IMR-90 (cell line): ENCODE data around the gene MAN1A2. TPM values are rescaled to one million over a fixed set of nuclear protein-coding genes. Genes with fewer than 3 reads are reported as not detected.

Experiments used
- ATAC-seq: fragments of 200-7000 bp; cut with Tn5 transposase; 2 replicates; pipeline ENCODE4 v1.9.1; 2020; ENCODE audit warnings: low read depth, mild to moderate bottlenecking, moderate library complexity
- BruUV-seq: library from RNA; stranded (reverse); fragments of 400-500 nt; replicated peaks from 2 replicates; lab custom pipeline; 2021; lab: Mats Ljungman, UMichigan
- CTCF ChIA-PET: fragments of 300-600 bp; formaldehyde crosslinking; extraction: SDS; loops from one replicate; lab custom pipeline; 2021; ENCODE audit warnings: antibody characterized with exemption; lab: Yijun Ruan, JAX
- POLR2A ChIA-PET: fragments of 300-600 bp; sonication (Branson Sonifier 250); formaldehyde crosslinking; loops from one replicate; lab custom pipeline; 2022; ENCODE audit warnings: antibody characterized with exemption; ENCODE audit not compliant: unreplicated experiment; lab: Charles Lee
- DNase-seq: peaks from one replicate; pipeline ENCODE4 v3.0.0; 2013
- H2AFZ ChIP-seq: replicated peaks from 2 replicates; pipeline ENCODE3; 2013; ENCODE audit warnings: low read length, mild to moderate bottlenecking; ENCODE audit not compliant: poor library complexity
- H2AK5ac ChIP-seq: 2 replicates; pipeline ENCODE4 v1.6.1; 2013; ENCODE audit warnings: low read depth, low read length, inconsistent platforms
- H2AK9ac ChIP-seq: replicated peaks from 2 replicates; pipeline ENCODE3; 2013; ENCODE audit warnings: mild to moderate bottlenecking, low read depth, low read length, moderate library complexity; ENCODE audit not compliant: poor library complexity
- H2BK120ac ChIP-seq: 2 replicates; pipeline ENCODE4 v1.6.1; 2013; ENCODE audit warnings: low read depth, low read length, inconsistent platforms
- H2BK15ac ChIP-seq: 3 replicates; pipeline ENCODE4 v1.6.1; 2013; ENCODE audit warnings: low read depth, low read length, inconsistent platforms
- H2BK20ac ChIP-seq: 2 replicates; pipeline ENCODE4 v1.6.1; 2013; ENCODE audit warnings: low read depth, mild to moderate bottlenecking, inconsistent platforms, low read length, moderate library complexity
- H2BK5ac ChIP-seq: 2 replicates; pipeline ENCODE4 v1.6.1; 2013; ENCODE audit warnings: mild to moderate bottlenecking, low read depth, low read length, inconsistent platforms; ENCODE audit not compliant: poor library complexity, severe bottlenecking
- H3K14ac ChIP-seq: replicated peaks from 2 replicates; pipeline ENCODE4 v1.6.1; 2013; ENCODE audit warnings: low read depth, low read length, inconsistent platforms
- H3K18ac ChIP-seq: 2 replicates; pipeline ENCODE4 v1.6.1; 2013; ENCODE audit warnings: low read depth, low read length, control low read depth
- H3K23ac ChIP-seq: 2 replicates; pipeline ENCODE4 v1.6.1; 2013; ENCODE audit warnings: low read depth, low read length, inconsistent platforms
- H3K27ac ChIP-seq: 2 replicates; pipeline ENCODE4 v1.5.1; 2013; ENCODE audit warnings: mild to moderate bottlenecking, control low read depth, low read length; ENCODE audit not compliant: insufficient read depth
- H3K27me3 ChIP-seq: 2 replicates; pipeline ENCODE4 v1.6.1; 2013; ENCODE audit warnings: low read length; ENCODE audit not compliant: control insufficient read depth, insufficient read depth
- H3K36me3 ChIP-seq: 2 replicates; pipeline ENCODE4 v1.6.1; 2013; ENCODE audit warnings: low read length, mixed read lengths; ENCODE audit not compliant: control insufficient read depth, insufficient read depth
- H3K4ac ChIP-seq: 2 replicates; pipeline ENCODE4 v1.6.1; 2013; ENCODE audit warnings: low read depth, low read length, inconsistent platforms
- H3K4me1 ChIP-seq: 2 replicates; pipeline ENCODE4 v1.6.1; 2013; ENCODE audit warnings: low read length, mixed read lengths; ENCODE audit not compliant: control insufficient read depth, insufficient read depth
- H3K4me2 ChIP-seq: 2 replicates; pipeline ENCODE4 v1.6.1; 2013; ENCODE audit warnings: low read depth, mild to moderate bottlenecking, control low read depth, low read length, moderate library complexity
- H3K4me3 ChIP-seq: 2 replicates; pipeline ENCODE4 v1.5.1; 2013; ENCODE audit warnings: low read depth, mild to moderate bottlenecking, control low read depth, low read length, moderate library complexity; ENCODE audit not compliant: insufficient read depth
- H3K56ac ChIP-seq: 2 replicates; pipeline ENCODE4 v1.6.1; 2013; ENCODE audit warnings: low read length, inconsistent platforms; ENCODE audit not compliant: insufficient read depth; ENCODE audit errors: extremely low read depth
- H3K79me1 ChIP-seq, 2 experiments: 2 replicates each; pipeline ENCODE4 v1.6.1; 2013; ENCODE audit warnings: low read length in 2 of 2, inconsistent platforms in 1 of 2, low read depth in 1 of 2
- H3K9ac ChIP-seq: 2 replicates; pipeline ENCODE4 v1.6.1; 2013; ENCODE audit warnings: low read depth, low read length, control low read depth
- H3K9me1 ChIP-seq: 2 replicates; pipeline ENCODE4 v1.6.1; 2013; ENCODE audit warnings: low read length, inconsistent platforms; ENCODE audit not compliant: insufficient read depth
- H3K9me3 ChIP-seq: 2 replicates; pipeline ENCODE4 v1.6.1; 2013; ENCODE audit warnings: low read length; ENCODE audit not compliant: control insufficient read depth, insufficient read depth
- H4K20me1 ChIP-seq: 2 replicates; pipeline ENCODE4 v1.6.1; 2013; ENCODE audit warnings: low read length, inconsistent platforms; ENCODE audit not compliant: insufficient read depth
- H4K5ac ChIP-seq: 2 replicates; pipeline ENCODE4 v1.6.1; 2013; ENCODE audit warnings: mild to moderate bottlenecking, low read depth, low read length, control low read depth
- H4K8ac ChIP-seq, 2 experiments: 2 replicates each; pipeline ENCODE4 v1.6.1; 2013; ENCODE audit warnings: low read depth in 2 of 2, low read length in 2 of 2, control low read depth in 1 of 2, inconsistent platforms in 1 of 2
- H4K91ac ChIP-seq: 2 replicates; pipeline ENCODE4 v1.6.1; 2013; ENCODE audit warnings: low read depth, low read length, inconsistent platforms; ENCODE audit not compliant: insufficient read depth
- BHLHE40 ChIP-seq: fragments of 150-350 bp; IDR thresholded peaks from 2 replicates; pipeline ENCODE4 v1.6.1; 2016; ENCODE audit warnings: mild to moderate bottlenecking, low read depth, low read length
- CEBPB ChIP-seq: IDR thresholded peaks from 2 replicates; pipeline ENCODE4 v1.6.1; 2012; ENCODE audit warnings: low read depth, low read length, improper control_type of control experiment
- CHD1 ChIP-seq: IDR thresholded peaks from 2 replicates; pipeline ENCODE4 v1.6.1; 2012; ENCODE audit warnings: low read depth, low read length, improper control_type of control experiment
- CTCF ChIP-seq: conservative IDR thresholded peaks from 2 replicates; pipeline ENCODE4 v1.5.1; 2012; ENCODE audit warnings: mild to moderate bottlenecking, low read depth, low read length, improper control_type of control experiment
- ELK1 ChIP-seq: fragments of 150-350 bp; IDR thresholded peaks from 2 replicates; pipeline ENCODE4 v1.6.1; 2016; ENCODE audit warnings: low read depth, mild to moderate bottlenecking, low read length, moderate library complexity, borderline replicate concordance
- FOS ChIP-seq: fragments of 150-350 bp; IDR thresholded peaks from 2 replicates; pipeline ENCODE4 v1.6.1; 2016; ENCODE audit warnings: low read depth, low read length
- MAFK ChIP-seq: IDR thresholded peaks from 2 replicates; pipeline ENCODE4 v1.6.1; 2012; ENCODE audit warnings: low read depth, low read length, improper control_type of control experiment
- MAZ ChIP-seq: IDR thresholded peaks from 2 replicates; pipeline ENCODE4 v1.6.1; 2012; ENCODE audit warnings: low read depth, mild to moderate bottlenecking, low read length, improper control_type of control experiment, moderate library complexity, borderline replicate concordance
- MXI1 ChIP-seq: IDR thresholded peaks from 2 replicates; pipeline ENCODE4 v1.6.1; 2012; ENCODE audit warnings: low read depth, mild to moderate bottlenecking, low read length, moderate library complexity, borderline replicate concordance
- NFE2L2 ChIP-seq: fragments of 150-350 bp; IDR thresholded peaks from 2 replicates; pipeline ENCODE4 v1.6.1; 2016; ENCODE audit warnings: low read depth, mild to moderate bottlenecking, low read length
- POLR2A ChIP-seq: IDR thresholded peaks from 2 replicates; pipeline ENCODE4 v1.6.1; 2012; ENCODE audit warnings: mild to moderate bottlenecking, low read depth, low read length
- RAD21 ChIP-seq: IDR thresholded peaks from 2 replicates; pipeline ENCODE4 v1.6.1; 2012; ENCODE audit warnings: low read length, improper control_type of control experiment
- RCOR1 ChIP-seq: IDR thresholded peaks from 2 replicates; pipeline ENCODE4 v1.6.1; 2012; ENCODE audit warnings: mild to moderate bottlenecking, low read length, improper control_type of control experiment; ENCODE audit not compliant: insufficient replicate concordance
- RFX5 ChIP-seq: IDR thresholded peaks from 2 replicates; pipeline ENCODE4 v1.8.0; 2012; ENCODE audit warnings: low read depth, mild to moderate bottlenecking, low read length, moderate library complexity
- SMC3 ChIP-seq: fragments of 150-350 bp; IDR thresholded peaks from 2 replicates; pipeline ENCODE4 v1.6.1; 2016; ENCODE audit warnings: low read depth, mild to moderate bottlenecking, antibody characterized with exemption, low read length, moderate library complexity
- WGBS, 2 experiments: methylation state at CpG; one replicate each; pipeline versions ENCODE4 v1.1.5 to v1.1.7; 2013; ENCODE audit warnings: missing lambda C conversion rate in 2 of 2; ENCODE audit not compliant: insufficient read length in 1 of 2; ENCODE audit errors: extremely low coverage in 2 of 2; 5-methylcytosine and 5-hydroxymethylcytosine counted together
- dilution Hi-C: fragments of 300-500 bp; cut with HindIII; formaldehyde crosslinking; loops from one replicate; pipeline ENCODE4 v1.14.3; 2018; ENCODE audit warnings: low sequenced_read_pairs; ENCODE audit not compliant: unreplicated experiment
- in situ Hi-C: fragments of 300-500 bp; cut with MboI; formaldehyde crosslinking; loops from 3 replicates; pipeline ENCODE4 v1.14.3; 2019; ENCODE audit warnings: low sequenced_read_pairs, inconsistent platforms, mixed read lengths
- intact Hi-C: fragments of 100-400 bp; cut with micrococcal nuclease; formaldehyde crosslinking; loops from 2 replicates; pipeline ENCODE4 v1.10.0; 2022
- polyA plus RNA-seq, 3 experiments: library from polyadenylated mRNA; depleted of rRNA; stranded (reverse); fragments of >200 nt; gene quantifications; 2 replicates each; pipeline ENCODE4 v1.2.3, GENCODE V29; 2012; ENCODE audit warnings: low replicate concordance in 1 of 3
- total RNA-seq: library from RNA; depleted of rRNA; stranded (reverse); fragments of >200 nt; gene quantifications from 2 replicates; pipeline ENCODE4 v1.2.3, GENCODE V29; 2012

MAN1A2 gene
- total and polyA plus RNA-seq, 2 of the 4 experiments (the other 2 are of a cell fraction) = 12.4 to 29.4 TPM

- H4K91ac ChIP-seq = no peak overlapping the region
- no peaks in the 10 kb centered on the region for H3K79me1 ChIP-seq
- no peak overlapping the region for H2AK5ac ChIP-seq
- H3K27me3 ChIP-seq = peaks cover 14% of the 10 kb centered on the region
- 0 out of 2 replicates have a peak, but pooled peaks cover 3% of the 10 kb centered on the region for H3K9me1 ChIP-seq
- H4K8ac ChIP-seq = no peak overlapping the region
- H2AK9ac ChIP-seq = no peak overlapping the region
- no peak overlapping the region for H3K4me2 ChIP-seq
- in situ Hi-C loops = no loop called here
- H4K5ac ChIP-seq = no peak overlapping the region
- intact Hi-C loops = loop anchor here (10.0 kb wide), 3 partner anchors 126 to 576 kb away; no protein-coding TSS in a partner anchor
- TF ChIP-seq RCOR1 (no peak), MAZ (no peak), CTCF (no peak), POLR2A (no peak), RAD21 (no peak), RFX5 (no peak), SMC3 (no peak), MAFK (no peak), FOS (no peak), CEBPB (no peak), ELK1 (no peak), BHLHE40 (no peak), MXI1 (no peak), NFE2L2 (no peak), CHD1 (no peak)
- H3K18ac ChIP-seq = no peak overlapping the region
- DNase-seq (no peak), ATAC-seq (no peak)
- no peak overlapping the region for H3K27ac ChIP-seq
- no peak overlapping the region for H3K4me3 ChIP-seq
- dilution Hi-C loops = no loop called here
- H3K36me3 ChIP-seq = no peaks in the 10 kb centered on the region
- no peak overlapping the region for H3K4ac ChIP-seq
- BruUV-seq = no TSS peak
- H2BK20ac ChIP-seq = no peak overlapping the region
- no peak overlapping the region for H2BK15ac ChIP-seq
- no peak overlapping the region for H2AFZ ChIP-seq
- no peak overlapping the region for H3K14ac ChIP-seq
- no peak overlapping the region for H2BK120ac ChIP-seq
- no peak overlapping the region for H3K23ac ChIP-seq
- no peaks in the 10 kb centered on the region for H3K4me1 ChIP-seq
- no peak overlapping the region for H3K9ac ChIP-seq
- ChIA-PET POLR2A (no interaction called here), CTCF (no interaction called here)
- no peaks in the 10 kb centered on the region for H3K9me3 ChIP-seq
- no peaks in the 10 kb centered on the region for H4K20me1 ChIP-seq
- WGBS, 2 experiments = no CpG with 5 or more reads among the region's 3 CpGs
- no peak overlapping the region for H3K56ac ChIP-seq
- no peak overlapping the region for H2BK5ac ChIP-seq
Observed at GRCh38 chr1:117318426-117318825, 48.8 kb upstream of the MAN1A2 start.
